GM12874 (cell line): ENCODE results near the gene B4GALT2.

ENCODE experiments used
- CTCF ChIP-seq: IDR thresholded peaks from 2 replicates; pipeline ENCODE4 v1.5.1; 2011; ENCODE audit warnings: low read depth, mild to moderate bottlenecking, control low read depth, low read length, moderate library complexity; ENCODE audit not compliant: insufficient read depth

B4GALT2 gene

GRCh38 chr1:43983253-43983899 is 4.4 kb downstream of the B4GALT2 start:
- TF ChIP-seq CTCF, result no peak

- no peak for TF ChIP-seq CTCF
These were observed 5.8 kb downstream of the B4GALT2 start for GRCh38 chr1:43984855-43985254.

- TF ChIP-seq CTCF, result no peak
These were observed 7.1 kb downstream of the B4GALT2 start for GRCh38 chr1:43985984-43986595.

- no peak for TF ChIP-seq CTCF
These were observed 7.7 kb downstream of the B4GALT2 start for GRCh38 chr1:43986712-43987111.

GRCh38 chr1:43987159-43987902 is 8.3 kb downstream of the B4GALT2 start:
- no peak for TF ChIP-seq CTCF

GRCh38 chr1:43990271-43991199 is 11.5 kb downstream of the B4GALT2 start:
- TF ChIP-seq CTCF, result 0 out of 2 replicates have a peak, but pooled peaks have one; percentile 16

- TF ChIP-seq CTCF, result no peak
These were observed 12.1 kb downstream of the B4GALT2 start for GRCh38 chr1:43991200-43991475.
